ENCODE results near the gene DMBX1.

DNA sequence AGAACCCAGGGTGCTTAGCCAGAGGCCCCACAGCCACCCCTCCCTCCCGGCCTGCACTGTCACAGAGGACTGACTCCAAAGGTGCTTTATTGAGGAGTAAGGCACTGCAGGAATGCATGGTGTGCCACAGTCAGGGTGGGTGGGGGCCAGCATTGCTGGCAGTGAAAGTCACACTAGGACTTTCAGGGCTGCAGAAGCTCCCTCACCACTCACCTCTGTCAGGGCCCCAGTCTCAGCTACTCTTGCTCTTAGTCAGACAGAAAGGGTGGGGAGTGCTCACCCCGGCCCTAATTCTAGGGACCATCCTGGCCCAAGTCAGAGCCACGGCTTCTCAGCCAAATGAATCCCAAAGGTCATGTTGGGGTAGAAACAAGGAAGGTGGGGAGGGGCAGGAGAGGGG is 42.5 kb downstream of the DMBX1 start:
- TF ChIP-seq POLR2A (IDR thresholded peaks at IDR 0.05) (no peak), POLR2AphosphoS5 (IDR thresholded peaks at IDR 0.05) (no peak)
- TF ChIP-seq, protein P1, sequence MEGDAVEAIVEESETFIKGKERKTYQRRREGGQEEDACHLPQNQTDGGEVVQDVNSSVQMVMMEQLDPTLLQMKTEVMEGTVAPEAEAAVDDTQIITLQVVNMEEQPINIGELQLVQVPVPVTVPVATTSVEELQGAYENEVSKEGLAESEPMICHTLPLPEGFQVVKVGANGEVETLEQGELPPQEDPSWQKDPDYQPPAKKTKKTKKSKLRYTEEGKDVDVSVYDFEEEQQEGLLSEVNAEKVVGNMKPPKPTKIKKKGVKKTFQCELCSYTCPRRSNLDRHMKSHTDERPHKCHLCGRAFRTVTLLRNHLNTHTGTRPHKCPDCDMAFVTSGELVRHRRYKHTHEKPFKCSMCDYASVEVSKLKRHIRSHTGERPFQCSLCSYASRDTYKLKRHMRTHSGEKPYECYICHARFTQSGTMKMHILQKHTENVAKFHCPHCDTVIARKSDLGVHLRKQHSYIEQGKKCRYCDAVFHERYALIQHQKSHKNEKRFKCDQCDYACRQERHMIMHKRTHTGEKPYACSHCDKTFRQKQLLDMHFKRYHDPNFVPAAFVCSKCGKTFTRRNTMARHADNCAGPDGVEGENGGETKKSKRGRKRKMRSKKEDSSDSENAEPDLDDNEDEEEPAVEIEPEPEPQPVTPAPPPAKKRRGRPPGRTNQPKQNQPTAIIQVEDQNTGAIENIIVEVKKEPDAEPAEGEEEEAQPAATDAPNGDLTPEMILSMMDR (IDR thresholded peaks at IDR 0.05): no peak

Measured in suprapubic skin (tissue), 4 donors.